ENCODE data around the gene CRLF1.

Gene CRLF1

DNA sequence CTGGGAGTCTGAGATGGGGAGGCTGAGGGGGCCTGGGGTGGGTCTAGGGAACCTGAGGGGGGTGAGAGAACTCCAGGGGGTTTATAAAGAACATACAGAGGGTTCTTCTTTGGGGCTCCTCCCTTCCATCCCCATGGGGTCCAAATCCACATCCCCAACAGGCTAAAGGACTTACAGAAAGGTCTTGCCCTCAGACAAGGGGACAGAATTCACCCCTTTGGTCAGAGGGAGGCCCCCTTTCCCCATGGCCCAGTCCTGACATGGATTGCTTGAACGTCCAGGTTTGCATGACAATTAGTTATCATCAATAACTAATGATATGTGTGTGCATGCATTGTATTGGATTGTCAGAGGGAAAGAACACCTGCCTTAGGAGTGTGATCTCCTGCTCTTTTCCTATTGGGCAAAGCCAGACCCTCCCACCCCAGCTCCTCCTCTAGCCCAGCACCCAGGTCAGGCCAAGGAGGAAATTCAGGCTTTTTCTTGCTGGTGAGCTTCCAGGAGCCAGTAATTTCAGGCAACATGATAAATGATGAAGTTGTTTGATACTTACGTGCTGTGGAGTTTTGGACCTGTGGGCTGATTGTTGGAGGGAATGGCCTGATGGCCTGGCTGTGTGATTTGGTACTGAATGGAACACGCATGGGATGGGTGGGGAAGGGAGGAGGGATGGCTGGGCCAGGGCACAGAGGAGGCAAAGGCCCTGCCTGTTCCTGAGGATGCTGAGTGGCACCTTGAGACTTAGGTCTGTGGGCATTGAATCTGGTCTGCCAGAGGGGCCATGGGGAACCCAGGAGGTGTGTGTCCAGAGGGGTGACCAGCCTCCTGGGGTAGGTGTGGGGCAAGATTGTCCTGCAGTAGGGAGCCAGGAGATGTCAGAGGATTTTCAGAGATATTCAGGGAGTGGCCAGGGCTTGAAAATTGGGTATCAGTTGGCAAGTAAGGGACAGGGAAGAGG is 31.4 kb upstream of the CRLF1 start:
- Histone ChIP-seq H3K4me3 (peak overlapping the region; percentile 97), H3K36me3 (ENCODE audit: insufficient read depth, low read length) (no peaks in the 10 kb centered on the region), H3K9me3 (ENCODE audit: low read depth, low read length) (no peaks in the 10 kb centered on the region), H3K9ac (ENCODE audit: insufficient read length) (peak overlapping the region; percentile 96), H3K27ac (no peak overlapping the region)
- no peak for DNase-seq (ENCODE audit: low read depth, low spot score)
- TF ChIP-seq FOXP2 (optimal IDR thresholded peaks at IDR 0.05; ENCODE audit: control extremely low read depth, extremely low read length, insufficient read depth) (no peak), POLR2AphosphoS5 (IDR thresholded peaks at IDR 0.05; ENCODE audit: borderline replicate concordance, low read depth, low read length) (no peak), EZH2 (IDR thresholded peaks at IDR 0.05) (no peak)

GRCh38 chr19:18636969-18637629 is 30.5 kb upstream of the CRLF1 start, which contains the start of gene KLHL26:
Gene KLHL26, plus strand, starts transcription at chr19:18637028. Its CDS starts 27 bp downstream, at chr19:18637055.
- H3K9me3 ChIP-seq (ENCODE audit: low read depth, low read length) = no peaks in the 10 kb centered on the region
- peak; percentile 77; the same call in 1 of the 2 replicates for TF ChIP-seq POLR2AphosphoS5 (IDR thresholded peaks at IDR 0.05; ENCODE audit: borderline replicate concordance, low read depth, low read length)
- TF ChIP-seq FOXP2 (optimal IDR thresholded peaks at IDR 0.05; ENCODE audit: control extremely low read depth, extremely low read length, insufficient read depth) = no peak
- no peak for TF ChIP-seq EZH2 (IDR thresholded peaks at IDR 0.05)
- peak within 1 kb of the TSS; percentile 96 for H3K9ac ChIP-seq (ENCODE audit: insufficient read length)
- H3K27ac ChIP-seq = peak within 1 kb of the TSS; percentile 85; the same call in 1 of the 2 replicates
- no peaks in the 10 kb centered on the region for H3K36me3 ChIP-seq (ENCODE audit: insufficient read depth, low read length)
- peak within 1 kb of the TSS; percentile 97 for H3K4me3 ChIP-seq
- no peak for DNase-seq (ENCODE audit: low read depth, low spot score)

GRCh38 chr19:18636183-18636968 is 29.8 kb upstream of the CRLF1 start:
- TF ChIP-seq POLR2AphosphoS5 (IDR thresholded peaks at IDR 0.05; ENCODE audit: borderline replicate concordance, low read depth, low read length) = no peak
- no peak for TF ChIP-seq EZH2 (IDR thresholded peaks at IDR 0.05)
- TF ChIP-seq FOXP2 (optimal IDR thresholded peaks at IDR 0.05; ENCODE audit: control extremely low read depth, extremely low read length, insufficient read depth) = no peak
- H3K36me3 ChIP-seq (ENCODE audit: insufficient read depth, low read length) = no peaks in the 10 kb centered on the region
- peak overlapping the region; percentile 97 for H3K4me3 ChIP-seq
- peak overlapping the region; percentile 85; the same call in 1 of the 2 replicates for H3K27ac ChIP-seq
- no peak overlapping the region for H3K9ac ChIP-seq (ENCODE audit: insufficient read length)
- peak; percentile 88 for DNase-seq (ENCODE audit: low read depth, low spot score)
- no peaks in the 10 kb centered on the region for H3K9me3 ChIP-seq (ENCODE audit: low read depth, low read length)

DNA sequence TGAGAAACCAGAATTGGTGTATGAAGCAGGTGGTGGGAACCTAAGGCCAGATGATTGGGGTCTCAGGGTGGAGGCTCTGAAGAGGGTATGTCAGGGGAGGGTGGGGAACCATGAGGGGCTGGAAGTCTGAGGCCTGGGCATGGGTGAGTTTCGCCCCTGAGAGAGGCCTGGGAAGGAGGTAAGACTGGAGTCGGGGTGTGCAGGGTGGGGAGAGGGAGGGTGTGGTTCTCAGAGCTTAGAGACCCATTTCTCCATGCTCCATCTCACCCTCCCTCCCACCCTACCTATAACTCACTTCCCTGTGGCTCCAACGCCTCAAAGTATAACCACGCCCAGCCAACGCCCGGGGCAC is 29.2 kb upstream of the CRLF1 start:
- Histone ChIP-seq H3K9ac (ENCODE audit: insufficient read length) (no peak overlapping the region), H3K4me3 (peak overlapping the region; percentile 26; the same call in 1 of the 2 replicates), H3K9me3 (ENCODE audit: low read depth, low read length) (no peaks in the 10 kb centered on the region), H3K27ac (no peak overlapping the region), H3K36me3 (ENCODE audit: insufficient read depth, low read length) (no peaks in the 10 kb centered on the region)
- DNase-seq (ENCODE audit: low read depth, low spot score) = no peak
- no peak for TF ChIP-seq EZH2 (IDR thresholded peaks at IDR 0.05)
- no peak for TF ChIP-seq POLR2AphosphoS5 (IDR thresholded peaks at IDR 0.05; ENCODE audit: borderline replicate concordance, low read depth, low read length)
- no peak for TF ChIP-seq FOXP2 (optimal IDR thresholded peaks at IDR 0.05; ENCODE audit: control extremely low read depth, extremely low read length, insufficient read depth)

DNA sequence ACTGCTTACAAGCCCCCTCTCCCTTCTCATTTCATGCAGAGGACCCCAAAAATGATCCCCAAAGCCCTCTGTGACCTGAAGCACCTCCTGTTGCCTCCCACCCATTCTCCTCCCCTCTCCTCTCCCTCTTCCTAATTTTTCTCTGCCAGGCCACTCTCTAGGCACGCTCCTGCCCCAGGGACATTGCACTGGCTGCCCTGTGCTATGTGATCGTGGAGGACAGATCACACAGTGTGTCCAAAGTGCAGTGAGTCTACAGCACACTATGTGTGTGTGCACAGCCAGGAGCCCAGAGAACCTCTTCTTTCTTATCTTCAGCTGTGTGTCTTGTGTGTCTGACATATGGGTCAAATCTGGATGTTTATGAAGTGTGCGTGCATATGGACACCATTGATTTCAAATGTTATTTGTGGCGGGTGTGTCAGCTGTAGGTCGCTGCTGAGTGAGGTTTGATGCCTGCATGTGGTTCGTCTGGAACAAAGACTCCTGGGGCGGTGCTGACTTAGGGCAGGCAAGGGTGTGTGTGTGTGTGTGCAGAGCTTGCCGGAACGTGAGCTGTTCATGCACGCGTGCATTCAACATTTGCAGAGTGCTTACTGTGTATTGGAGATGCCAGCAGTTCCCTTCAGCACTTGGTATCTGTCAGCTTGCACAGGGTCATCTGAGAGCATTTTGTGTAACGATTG is 28.2 kb upstream of the CRLF1 start:
- TF ChIP-seq FOXP2 (optimal IDR thresholded peaks at IDR 0.05; ENCODE audit: control extremely low read depth, extremely low read length, insufficient read depth) (no peak), POLR2AphosphoS5 (IDR thresholded peaks at IDR 0.05; ENCODE audit: borderline replicate concordance, low read depth, low read length) (no peak), EZH2 (IDR thresholded peaks at IDR 0.05) (no peak)
- H3K9me3 ChIP-seq (ENCODE audit: low read depth, low read length) = no peaks in the 10 kb centered on the region

GRCh38 chr19:18633321-18633720 is 26.7 kb upstream of the CRLF1 start:
- no peak overlapping the region for H3K4me3 ChIP-seq
- no peaks in the 10 kb centered on the region for H3K36me3 ChIP-seq (ENCODE audit: insufficient read depth, low read length)
- no peaks in the 10 kb centered on the region for H3K9me3 ChIP-seq (ENCODE audit: low read depth, low read length)
- no peak for DNase-seq (ENCODE audit: low read depth, low spot score)
- TF ChIP-seq EZH2 (IDR thresholded peaks at IDR 0.05) (no peak), POLR2AphosphoS5 (IDR thresholded peaks at IDR 0.05; ENCODE audit: borderline replicate concordance, low read depth, low read length) (no peak)
- H3K27ac ChIP-seq = no peak overlapping the region
- H3K9ac ChIP-seq (ENCODE audit: insufficient read length) = no peak overlapping the region

More for the DNA sequence above, 28.2 kb upstream of the CRLF1 start:
- DNase-seq (ENCODE audit: low read depth, low spot score) = no peak
- H3K27ac ChIP-seq = no peak overlapping the region
- H3K4me3 ChIP-seq = no peak overlapping the region
- no peak overlapping the region for H3K9ac ChIP-seq (ENCODE audit: insufficient read length)
- no peaks in the 10 kb centered on the region for H3K36me3 ChIP-seq (ENCODE audit: insufficient read depth, low read length)

DNA sequence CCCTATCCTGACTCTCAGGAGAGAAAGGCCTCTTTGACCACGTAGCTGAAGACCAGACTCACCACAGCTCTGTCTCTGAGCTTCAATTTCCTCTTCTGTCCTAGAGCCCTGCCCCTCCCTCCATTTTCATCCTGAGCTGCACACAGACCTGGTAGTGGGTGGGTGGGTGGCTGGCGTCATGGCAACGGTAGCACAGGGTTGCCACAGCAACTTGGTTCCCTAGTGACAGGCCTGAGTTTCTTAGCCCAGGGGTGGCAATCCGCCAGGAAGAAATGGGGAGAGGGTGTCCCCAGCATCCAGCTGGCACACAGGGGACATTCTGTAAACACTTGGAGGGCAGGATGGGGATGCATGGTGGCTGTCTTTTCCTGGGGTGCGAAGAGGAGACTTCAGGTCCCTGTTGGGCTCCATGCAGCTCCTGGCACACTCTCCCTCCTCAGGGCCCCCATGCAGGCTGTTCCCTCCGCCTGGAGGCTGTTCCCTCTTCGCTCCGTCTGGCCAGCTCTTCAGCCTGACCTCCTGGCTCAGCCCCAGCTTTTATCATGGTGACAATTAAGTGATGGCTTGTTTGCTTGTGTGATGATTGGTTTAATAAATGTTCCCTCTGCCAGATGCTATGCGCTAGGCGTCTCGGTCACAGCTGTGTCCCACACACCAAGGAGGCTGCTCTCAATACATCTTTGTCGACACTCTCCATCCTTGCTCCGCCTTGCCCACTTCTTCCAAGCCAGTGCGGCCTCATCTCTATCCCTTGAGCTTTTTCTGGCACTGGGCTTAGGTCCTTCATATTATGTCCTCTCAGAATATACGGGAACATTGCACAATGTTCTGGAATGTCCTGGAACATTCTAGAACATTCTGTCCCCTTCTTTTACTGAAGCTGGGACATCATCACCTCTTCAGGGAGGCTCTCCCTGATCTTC is 22.8 kb upstream of the CRLF1 start:
- Histone ChIP-seq H3K27ac (no peak overlapping the region), H3K4me3 (no peak overlapping the region), H3K9me3 (ENCODE audit: low read depth, low read length) (no peaks in the 10 kb centered on the region), H3K36me3 (ENCODE audit: insufficient read depth, low read length) (no peaks in the 10 kb centered on the region), H3K9ac (ENCODE audit: insufficient read length) (no peak overlapping the region)
- TF ChIP-seq FOXP2 (optimal IDR thresholded peaks at IDR 0.05; ENCODE audit: control extremely low read depth, extremely low read length, insufficient read depth) (no peak), POLR2AphosphoS5 (IDR thresholded peaks at IDR 0.05; ENCODE audit: borderline replicate concordance, low read depth, low read length) (no peak), EZH2 (IDR thresholded peaks at IDR 0.05) (no peak)
- no peak for DNase-seq (ENCODE audit: low read depth, low spot score)
